ENCODE data around the gene TSFM.

The TSFM gene

DNA sequence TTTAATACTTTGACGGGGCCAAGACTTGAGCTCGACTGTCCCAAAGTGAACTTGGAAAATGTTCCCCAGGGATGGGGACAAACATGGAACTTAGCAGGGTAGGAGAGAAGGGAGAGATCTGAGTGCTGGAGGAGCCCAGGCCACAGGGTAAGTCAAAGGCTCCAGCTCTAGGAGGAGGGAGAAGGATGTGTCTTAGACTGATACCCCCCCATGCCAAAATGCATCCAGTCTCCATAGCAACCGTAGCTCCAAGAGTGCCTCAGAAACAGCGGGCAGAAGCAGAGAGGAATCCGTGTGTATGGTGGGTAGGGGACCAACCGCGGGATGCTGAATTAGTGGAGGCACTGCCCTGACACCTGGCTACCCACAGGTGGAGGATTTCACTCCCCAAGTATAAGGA lies 43.2 kb upstream of the TSFM start:
- Histone ChIP-seq H3K4me3 (ENCODE audit: low read depth in 1 of 5, low read length in 5 of 5) (no peak overlapping the region), H3K9ac (ENCODE audit: low read length in 5 of 5) (no peak overlapping the region), H3K9me3 (ENCODE audit: control insufficient read depth in 5 of 5, low read length in 5 of 5) (no peaks in the 10 kb centered on the region), H3K4me1 (ENCODE audit: control insufficient read depth in 5 of 5, insufficient read depth in 5 of 5, low read length in 5 of 5) (peaks cover 3 to 53% (median 36%) of the 10 kb centered on the region in 5 donors), H3K36me3 (ENCODE audit: control insufficient read depth in 5 of 5, insufficient read depth in 5 of 5, low read length in 5 of 5) (no peaks in the 10 kb centered on the region), H3K27me3 (ENCODE audit: control insufficient read depth in 5 of 5, insufficient read depth in 4 of 5, low read length in 5 of 5) (peaks cover 18 to 50% (median 41%) of the 10 kb centered on the region in 5 donors), H3K27ac (ENCODE audit: low read depth, low read length) (no peak overlapping the region)

DNA sequence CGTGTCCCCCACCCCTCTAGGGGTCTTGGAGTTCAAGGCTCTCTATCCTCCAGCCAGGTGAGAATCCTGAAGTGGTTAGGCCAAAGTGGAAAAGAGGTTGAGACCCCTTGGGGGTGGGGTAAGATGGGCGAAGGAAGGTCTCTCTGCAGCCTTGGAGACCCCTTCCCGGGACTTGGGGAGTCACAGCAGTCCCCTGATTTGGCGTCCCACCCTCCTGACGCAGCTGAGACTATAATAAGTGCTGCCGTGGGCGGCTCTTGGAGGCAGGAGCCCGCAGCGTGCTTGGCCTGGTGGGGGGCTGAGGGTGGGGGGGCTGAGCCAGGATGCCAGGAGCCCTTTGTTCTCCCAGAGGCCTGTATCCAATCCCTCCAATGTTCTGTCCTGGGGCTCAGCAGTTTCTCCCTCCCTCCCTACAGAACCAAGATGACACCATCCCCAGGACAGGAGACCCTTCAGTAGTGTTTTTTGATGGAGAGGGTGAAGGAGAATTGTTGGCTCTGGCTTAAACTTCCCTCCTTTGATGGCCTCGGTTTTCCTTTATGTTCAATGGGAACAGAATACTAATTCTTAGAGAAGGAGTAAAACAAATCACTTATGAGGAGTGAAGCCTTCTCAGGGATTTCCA lies 42.6 kb upstream of the TSFM start:
- Histone ChIP-seq H3K36me3 (ENCODE audit: control insufficient read depth in 5 of 5, insufficient read depth in 5 of 5, low read length in 5 of 5) (no peaks in the 10 kb centered on the region), H3K9ac (ENCODE audit: low read length in 5 of 5) (no peak overlapping the region), H3K27ac (ENCODE audit: low read depth, low read length) (no peak overlapping the region), H3K27me3 (ENCODE audit: control insufficient read depth in 5 of 5, insufficient read depth in 4 of 5, low read length in 5 of 5) (peaks cover 17 to 49% (median 36%) of the 10 kb centered on the region in 5 donors), H3K4me3 (ENCODE audit: low read depth in 1 of 5, low read length in 5 of 5) (no peak overlapping the region), H3K9me3 (ENCODE audit: control insufficient read depth in 5 of 5, low read length in 5 of 5) (no peaks in the 10 kb centered on the region), H3K4me1 (ENCODE audit: control insufficient read depth in 5 of 5, insufficient read depth in 5 of 5, low read length in 5 of 5) (peaks cover 3 to 53% (median 35%) of the 10 kb centered on the region in 5 donors)

DNA sequence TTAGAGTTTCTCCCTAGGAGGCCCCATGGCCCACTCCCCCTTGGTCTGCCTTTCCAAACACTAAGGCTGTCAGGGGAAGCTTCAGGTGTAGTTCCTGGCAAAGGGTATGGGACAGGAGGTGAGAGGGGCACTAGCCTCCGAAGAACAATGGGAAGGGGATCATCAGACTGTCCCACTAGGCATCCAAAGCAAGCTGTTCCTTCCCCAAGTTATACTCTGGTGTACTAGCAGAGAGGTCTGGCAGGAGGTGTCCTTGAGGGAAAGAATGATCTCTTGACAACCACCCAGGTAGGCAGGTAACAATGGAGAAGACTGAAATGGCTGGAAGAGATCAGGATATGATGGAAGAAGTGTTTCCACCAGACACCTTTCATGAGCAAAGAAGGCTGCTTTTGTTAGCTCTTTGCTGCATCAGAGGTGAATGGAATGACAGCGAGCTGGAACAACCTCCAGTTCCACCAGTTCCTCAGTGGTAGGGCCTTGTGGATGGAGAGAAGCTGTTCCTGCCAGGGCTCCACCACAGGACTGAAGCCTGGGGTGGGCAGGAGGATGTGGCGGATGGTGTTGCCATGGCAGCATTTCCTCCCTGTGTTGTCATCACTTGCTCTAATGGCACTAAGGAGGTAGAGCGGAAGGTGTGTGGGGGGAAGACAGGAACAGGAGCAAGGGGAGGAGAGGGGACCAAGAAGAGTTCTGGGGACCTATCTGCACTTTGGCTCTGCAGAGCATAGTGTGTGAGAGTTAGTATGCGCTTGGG lies 41.8 kb upstream of the TSFM start:
- no peak overlapping the region for H3K9ac ChIP-seq (ENCODE audit: low read length in 5 of 5)
- H3K4me3 ChIP-seq (ENCODE audit: low read depth in 1 of 5, low read length in 5 of 5), result peak overlapping the region in 1 of 5 donors; percentile 51
- H3K9me3 ChIP-seq (ENCODE audit: control insufficient read depth in 5 of 5, low read length in 5 of 5), result no peaks in the 10 kb centered on the region
- H3K27me3 ChIP-seq (ENCODE audit: control insufficient read depth in 5 of 5, insufficient read depth in 4 of 5, low read length in 5 of 5), result peaks cover 11 to 42% (median 28%) of the 10 kb centered on the region in 5 donors
- peaks cover 5 to 53% (median 34%) of the 10 kb centered on the region in 5 donors for H3K4me1 ChIP-seq (ENCODE audit: control insufficient read depth in 5 of 5, insufficient read depth in 5 of 5, low read length in 5 of 5)
- H3K36me3 ChIP-seq (ENCODE audit: control insufficient read depth in 5 of 5, insufficient read depth in 5 of 5, low read length in 5 of 5), result no peaks in the 10 kb centered on the region
- no peak overlapping the region for H3K27ac ChIP-seq (ENCODE audit: low read depth, low read length)

DNA sequence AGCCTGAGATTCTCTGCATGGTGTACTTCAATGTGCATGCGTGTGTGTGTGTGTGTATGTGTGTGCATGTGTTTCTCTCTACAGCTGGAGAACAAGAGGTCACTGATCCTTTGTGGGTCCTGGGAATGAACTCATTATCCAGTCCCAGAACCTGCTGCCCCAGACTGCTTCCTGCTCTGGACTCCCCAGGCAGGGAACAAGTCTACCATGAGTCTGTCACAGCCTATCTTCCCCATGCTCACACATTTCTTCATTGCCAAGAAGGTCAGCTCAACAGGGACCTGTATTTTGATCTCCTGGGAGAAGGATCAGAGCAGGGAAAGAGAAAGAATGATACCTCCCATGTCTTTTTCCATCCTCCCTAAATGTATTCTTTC lies 41.2 kb upstream of the TSFM start:
- no peaks in the 10 kb centered on the region for H3K9me3 ChIP-seq (ENCODE audit: control insufficient read depth in 5 of 5, low read length in 5 of 5)
- H3K27ac ChIP-seq (ENCODE audit: low read depth, low read length), result no peak overlapping the region
- H3K27me3 ChIP-seq (ENCODE audit: control insufficient read depth in 5 of 5, insufficient read depth in 4 of 5, low read length in 5 of 5), result peaks cover 9 to 37% (median 25%) of the 10 kb centered on the region in 5 donors
- peak overlapping the region in 3 of 5 donors; percentile 38 to 51 (median 43) for H3K4me3 ChIP-seq (ENCODE audit: low read depth in 1 of 5, low read length in 5 of 5)
- peaks cover 0 to 2% (median 0%) of the 10 kb centered on the region in 5 donors for H3K36me3 ChIP-seq (ENCODE audit: control insufficient read depth in 5 of 5, insufficient read depth in 5 of 5, low read length in 5 of 5)
- peaks cover 5 to 53% (median 30%) of the 10 kb centered on the region in 5 donors for H3K4me1 ChIP-seq (ENCODE audit: control insufficient read depth in 5 of 5, insufficient read depth in 5 of 5, low read length in 5 of 5)
- no peak overlapping the region for H3K9ac ChIP-seq (ENCODE audit: low read length in 5 of 5)

DNA sequence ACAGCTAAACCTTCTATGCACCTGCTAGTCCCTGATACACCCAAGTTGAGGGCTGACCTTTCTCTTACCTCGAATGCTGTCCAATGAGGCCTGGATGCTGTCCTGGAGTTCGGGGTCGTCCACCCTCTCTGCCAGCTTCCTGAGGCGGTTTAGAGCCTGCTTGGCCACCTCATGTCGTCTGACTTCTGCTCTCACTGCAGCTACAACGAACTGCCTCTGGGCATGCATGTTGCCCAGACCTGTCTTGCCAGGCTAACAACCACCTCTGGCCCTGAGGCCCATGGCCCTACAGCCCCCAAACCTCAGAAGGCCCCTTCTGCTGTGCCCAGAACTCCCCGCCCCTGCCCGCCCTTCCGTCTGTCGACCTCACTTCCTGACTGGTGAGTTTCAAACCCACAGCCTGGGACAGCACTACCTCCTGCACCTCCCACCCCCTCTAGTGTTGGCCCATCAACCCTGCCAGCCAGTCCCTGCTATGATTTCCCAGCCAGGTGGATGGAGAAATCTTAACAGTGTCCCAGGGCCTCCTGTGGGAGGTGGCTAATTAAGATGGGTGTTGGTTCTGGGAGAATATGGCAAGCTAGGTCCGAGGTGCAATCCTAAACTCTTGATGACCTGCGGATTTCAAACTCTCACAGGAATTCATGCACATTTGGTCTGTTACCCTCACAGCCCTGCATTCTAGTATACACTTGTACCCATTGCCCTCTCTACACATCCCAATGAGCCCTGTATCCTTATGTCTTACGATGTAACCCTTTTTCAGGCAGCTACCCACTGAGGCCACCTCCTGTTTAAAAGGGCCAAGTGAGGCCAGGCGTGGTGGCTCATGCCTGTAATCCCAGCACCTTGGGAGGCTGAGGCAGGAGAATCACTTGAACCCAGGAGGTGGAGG lies 40.5 kb upstream of the TSFM start:
- peaks cover 5 to 47% (median 27%) of the 10 kb centered on the region in 5 donors for H3K4me1 ChIP-seq (ENCODE audit: control insufficient read depth in 5 of 5, insufficient read depth in 5 of 5, low read length in 5 of 5)
- peak overlapping the region in 3 of 5 donors; percentile 38 to 51 (median 43) for H3K4me3 ChIP-seq (ENCODE audit: low read depth in 1 of 5, low read length in 5 of 5)
- H3K9me3 ChIP-seq (ENCODE audit: control insufficient read depth in 5 of 5, low read length in 5 of 5), result no peaks in the 10 kb centered on the region
- peaks cover 2 to 30% (median 18%) of the 10 kb centered on the region in 5 donors for H3K27me3 ChIP-seq (ENCODE audit: control insufficient read depth in 5 of 5, insufficient read depth in 4 of 5, low read length in 5 of 5)
- peaks cover 3 to 9% (median 6%) of the 10 kb centered on the region in 5 donors for H3K36me3 ChIP-seq (ENCODE audit: control insufficient read depth in 5 of 5, insufficient read depth in 5 of 5, low read length in 5 of 5)
- no peak overlapping the region for H3K9ac ChIP-seq (ENCODE audit: low read length in 5 of 5)
- H3K27ac ChIP-seq (ENCODE audit: low read depth, low read length), result no peak overlapping the region

DNA sequence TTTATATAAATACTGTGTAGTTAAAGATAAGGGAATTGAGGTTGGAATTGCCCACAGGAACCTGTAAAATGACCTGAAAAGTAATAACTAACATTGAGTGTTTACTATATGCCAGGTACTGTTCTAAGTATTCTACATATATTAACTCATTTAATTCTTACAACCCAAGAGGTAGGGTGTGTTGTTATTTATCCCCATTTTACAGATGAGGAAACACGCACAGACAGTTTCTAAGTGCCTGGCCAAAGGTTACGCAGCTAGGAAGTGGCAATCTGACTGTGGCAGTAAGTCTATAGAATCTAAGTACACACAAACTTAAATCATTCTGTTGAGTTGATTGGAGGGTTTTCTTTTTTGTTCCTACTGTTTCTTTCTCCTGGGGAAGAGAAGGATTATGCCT lies 38.8 kb upstream of the TSFM start:
- Histone ChIP-seq H3K4me3 (ENCODE audit: low read depth in 1 of 5, low read length in 5 of 5) (peak overlapping the region in 3 of 5 donors; percentile 88 to 96 (median 92)), H3K9me3 (ENCODE audit: control insufficient read depth in 5 of 5, low read length in 5 of 5) (no peaks in the 10 kb centered on the region), H3K9ac (ENCODE audit: low read length in 5 of 5) (no peak overlapping the region), H3K4me1 (ENCODE audit: control insufficient read depth in 5 of 5, insufficient read depth in 5 of 5, low read length in 5 of 5) (peaks cover 5 to 36% (median 18%) of the 10 kb centered on the region in 5 donors), H3K27me3 (ENCODE audit: control insufficient read depth in 5 of 5, insufficient read depth in 4 of 5, low read length in 5 of 5) (peaks cover 0 to 24% (median 14%) of the 10 kb centered on the region in 5 donors), H3K36me3 (ENCODE audit: control insufficient read depth in 5 of 5, insufficient read depth in 5 of 5, low read length in 5 of 5) (peaks cover 13 to 24% (median 19%) of the 10 kb centered on the region in 5 donors), H3K27ac (ENCODE audit: low read depth, low read length) (no peak overlapping the region)

DNA sequence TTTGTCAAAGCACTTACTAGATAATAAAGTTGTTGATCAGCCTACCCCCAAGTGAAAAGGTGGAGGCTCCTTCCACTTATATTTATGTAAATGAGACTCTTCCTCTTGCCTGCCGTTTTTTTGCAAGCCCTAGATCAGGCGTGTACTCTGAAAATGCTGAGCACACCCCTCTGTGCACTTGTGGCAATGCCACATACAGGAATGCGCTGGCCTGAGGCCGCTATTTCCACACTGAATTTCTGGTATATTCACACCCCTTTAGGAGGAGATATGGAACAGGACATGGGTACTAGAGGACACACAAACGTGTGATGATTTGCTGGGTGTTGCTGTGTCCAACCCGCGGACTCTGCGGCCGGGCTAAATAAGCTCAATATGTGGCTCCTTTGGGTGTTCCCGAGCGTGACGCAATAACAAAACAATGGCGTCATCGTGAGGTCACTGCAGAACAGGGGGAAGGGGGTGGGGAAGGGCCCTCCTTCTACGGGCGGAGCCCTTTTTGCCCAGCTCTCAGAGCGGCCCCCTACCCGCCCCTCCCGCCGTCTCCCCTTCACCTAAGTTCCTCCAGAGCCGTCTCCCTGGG lies 38.3 kb upstream of the TSFM start:
- Histone ChIP-seq H3K27ac (ENCODE audit: low read depth, low read length) (peak overlapping the region; percentile 99), H3K9me3 (ENCODE audit: control insufficient read depth in 5 of 5, low read length in 5 of 5) (no peaks in the 10 kb centered on the region), H3K36me3 (ENCODE audit: control insufficient read depth in 5 of 5, insufficient read depth in 5 of 5, low read length in 5 of 5) (peaks cover 13 to 29% (median 25%) of the 10 kb centered on the region in 5 donors), H3K4me3 (ENCODE audit: low read depth in 1 of 5, low read length in 5 of 5) (peak overlapping the region; percentile 88 to 96 (median 92)), H3K27me3 (ENCODE audit: control insufficient read depth in 5 of 5, insufficient read depth in 4 of 5, low read length in 5 of 5) (peaks cover 0 to 19% (median 9%) of the 10 kb centered on the region in 5 donors), H3K9ac (ENCODE audit: low read length in 5 of 5) (peak overlapping the region in 4 of 5 donors; percentile 93 to 99 (median 98)), H3K4me1 (ENCODE audit: control insufficient read depth in 5 of 5, insufficient read depth in 5 of 5, low read length in 5 of 5) (peaks cover 5 to 34% (median 18%) of the 10 kb centered on the region in 5 donors)

DNA sequence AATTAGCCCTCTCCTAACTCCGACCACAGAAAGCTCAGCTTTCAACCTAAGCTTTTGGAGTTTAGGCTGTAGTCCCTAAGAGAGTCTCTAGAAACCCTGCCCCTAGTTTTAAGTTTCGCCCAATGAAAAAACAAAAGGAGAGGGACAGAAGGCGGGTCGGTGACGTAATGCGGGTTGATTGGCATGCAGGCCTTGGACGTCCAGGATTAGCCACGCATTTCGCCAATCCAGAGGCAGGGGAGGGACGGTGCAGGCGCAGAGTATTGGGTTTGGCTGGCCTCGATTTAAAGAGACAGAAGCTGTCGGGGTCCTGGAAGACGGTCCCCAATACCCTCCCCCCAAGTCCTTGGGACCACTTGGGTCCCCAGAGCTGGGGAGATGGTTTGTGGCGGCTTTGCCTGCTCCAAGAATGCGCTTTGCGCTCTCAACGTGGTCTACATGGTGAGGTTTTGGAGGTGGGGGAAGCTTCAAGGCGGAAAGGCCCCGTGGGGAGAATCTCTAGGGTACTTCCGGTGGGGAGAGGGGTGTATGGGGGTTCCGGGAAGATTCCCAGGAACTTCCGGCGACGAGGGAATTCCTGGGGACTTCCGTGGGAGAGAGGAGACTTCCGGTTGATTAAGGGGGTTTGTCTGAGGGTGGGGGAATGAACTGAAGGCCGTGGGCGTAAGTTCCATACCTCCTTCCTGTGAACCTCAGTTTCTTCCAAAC lies 37.7 kb upstream of the TSFM start, which contains the start of gene TSPAN31:
Gene TSPAN31 (plus strand): TSS at position 263 of the 708 bp plus-strand sequence. CDS start 116 bp downstream, at position 379.
- H3K36me3 ChIP-seq (ENCODE audit: control insufficient read depth in 5 of 5, insufficient read depth in 5 of 5, low read length in 5 of 5), result peaks cover 13 to 36% (median 26%) of the 10 kb centered on the region in 5 donors
- H3K4me1 ChIP-seq (ENCODE audit: control insufficient read depth in 5 of 5, insufficient read depth in 5 of 5, low read length in 5 of 5), result peaks cover 5 to 28% (median 18%) of the 10 kb centered on the region in 5 donors
- H3K4me3 ChIP-seq (ENCODE audit: low read depth in 1 of 5, low read length in 5 of 5), result peak within 1 kb of the TSS; percentile 88 to 96 (median 92)
- no peaks in the 10 kb centered on the region for H3K9me3 ChIP-seq (ENCODE audit: control insufficient read depth in 5 of 5, low read length in 5 of 5)
- H3K27ac ChIP-seq (ENCODE audit: low read depth, low read length), result peak within 1 kb of the TSS; percentile 99
- H3K9ac ChIP-seq (ENCODE audit: low read length in 5 of 5), result peak within 1 kb of the TSS; percentile 93 to 99 (median 98)
- H3K27me3 ChIP-seq (ENCODE audit: control insufficient read depth in 5 of 5, insufficient read depth in 4 of 5, low read length in 5 of 5), result peaks cover 0 to 13% (median 4%) of the 10 kb centered on the region in 5 donors

DNA sequence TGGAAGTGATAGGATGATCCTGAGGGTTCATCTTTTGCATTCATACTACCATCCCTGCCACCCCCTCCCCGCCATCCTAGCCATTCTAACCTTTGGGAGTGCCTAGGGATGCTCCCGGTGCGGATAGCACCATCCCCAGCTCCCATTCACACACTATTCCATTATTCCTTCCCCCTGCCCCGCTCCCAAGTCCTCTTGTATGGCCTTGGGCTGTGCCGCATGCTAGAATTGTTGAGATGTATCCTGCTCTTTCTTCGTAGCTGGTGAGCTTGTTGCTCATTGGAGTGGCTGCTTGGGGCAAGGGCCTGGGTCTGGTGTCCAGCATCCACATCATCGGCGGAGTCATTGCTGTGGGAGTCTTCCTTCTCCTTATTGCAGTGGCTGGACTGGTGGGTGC lies 37.1 kb upstream of the TSFM start:
- H3K4me3 ChIP-seq (ENCODE audit: low read depth in 1 of 5, low read length in 5 of 5), result peak overlapping the region; percentile 88 to 96 (median 92)
- H3K27ac ChIP-seq (ENCODE audit: low read depth, low read length), result peak overlapping the region; percentile 99
- peak overlapping the region; percentile 93 to 99 (median 98) for H3K9ac ChIP-seq (ENCODE audit: low read length in 5 of 5)
- peaks cover 13 to 40% (median 28%) of the 10 kb centered on the region in 5 donors for H3K36me3 ChIP-seq (ENCODE audit: control insufficient read depth in 5 of 5, insufficient read depth in 5 of 5, low read length in 5 of 5)
- H3K9me3 ChIP-seq (ENCODE audit: control insufficient read depth in 5 of 5, low read length in 5 of 5), result no peaks in the 10 kb centered on the region
- H3K4me1 ChIP-seq (ENCODE audit: control insufficient read depth in 5 of 5, insufficient read depth in 5 of 5, low read length in 5 of 5), result peaks cover 5 to 28% (median 18%) of the 10 kb centered on the region in 5 donors
- peaks cover 0 to 9% (median 4%) of the 10 kb centered on the region in 5 donors for H3K27me3 ChIP-seq (ENCODE audit: control insufficient read depth in 5 of 5, insufficient read depth in 4 of 5, low read length in 5 of 5)
